GM10847 (cell line): Measurements from ENCODE around the gene MUCL1.

Experiments used
- POLR2A ChIP-seq: IDR thresholded peaks from 2 replicates; pipeline ENCODE4 v1.6.1; 2011; ENCODE audit not compliant: insufficient read length; ENCODE audit errors: extremely low read depth

MUCL1 gene, protein sequence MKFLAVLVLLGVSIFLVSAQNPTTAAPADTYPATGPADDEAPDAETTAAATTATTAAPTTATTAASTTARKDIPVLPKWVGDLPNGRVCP

DNA sequence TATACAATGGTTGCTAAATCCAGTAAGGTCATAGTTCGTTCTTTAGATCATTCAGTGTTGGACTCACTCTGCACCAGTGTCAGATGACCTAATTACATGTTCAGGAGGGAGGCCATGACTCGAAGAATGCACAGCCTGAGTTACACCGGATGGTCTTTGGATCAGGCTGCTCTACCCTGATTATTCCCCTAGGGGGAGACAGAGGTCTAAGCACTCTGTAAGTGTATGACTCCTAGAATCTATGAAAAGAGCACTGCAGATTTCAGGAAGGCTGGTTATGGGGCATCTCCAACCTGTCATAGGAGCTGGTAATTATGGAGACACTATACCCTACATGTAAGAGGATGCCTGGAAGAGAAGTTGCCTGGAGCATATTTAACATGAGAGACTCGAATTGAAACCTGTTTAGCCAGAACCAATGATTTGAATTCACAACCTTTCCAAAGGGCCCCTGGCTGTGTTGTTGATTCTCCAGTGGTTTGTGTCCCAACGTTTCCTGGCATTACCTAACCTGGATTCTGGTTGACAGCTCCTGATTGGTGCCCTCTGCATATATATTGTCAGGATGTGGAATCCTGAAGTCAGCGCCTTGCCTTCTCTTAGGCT, at the start of gene MUCL1:
MUCL1 (plus strand) TSS at position 584 of the 606 bp plus-strand sequence. CDS start 67 bp downstream, outside the sequence.
- TF ChIP-seq POLR2A: no peak

DNA sequence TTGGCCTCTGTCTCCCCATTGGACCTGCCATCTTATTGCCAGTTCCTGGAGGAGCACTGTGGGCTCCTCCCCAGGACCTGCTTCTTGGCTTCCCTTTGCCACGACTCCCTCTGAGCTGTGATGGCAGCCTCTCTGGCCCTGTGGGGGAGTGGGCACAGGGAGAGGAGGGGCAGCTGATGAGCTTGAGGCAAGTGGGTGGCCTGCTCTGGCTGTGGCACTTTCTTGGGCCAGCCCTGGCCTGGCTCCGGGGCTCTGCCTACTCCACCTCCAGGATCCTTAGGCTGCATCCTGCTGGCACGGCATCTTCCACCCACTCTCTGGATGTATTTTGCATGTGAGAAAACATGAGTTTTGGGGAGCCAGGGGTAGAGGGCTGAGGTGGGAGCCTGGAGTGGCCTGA, 32.6 kb upstream of the MUCL1 start:
- no peak for TF ChIP-seq POLR2A

DNA sequence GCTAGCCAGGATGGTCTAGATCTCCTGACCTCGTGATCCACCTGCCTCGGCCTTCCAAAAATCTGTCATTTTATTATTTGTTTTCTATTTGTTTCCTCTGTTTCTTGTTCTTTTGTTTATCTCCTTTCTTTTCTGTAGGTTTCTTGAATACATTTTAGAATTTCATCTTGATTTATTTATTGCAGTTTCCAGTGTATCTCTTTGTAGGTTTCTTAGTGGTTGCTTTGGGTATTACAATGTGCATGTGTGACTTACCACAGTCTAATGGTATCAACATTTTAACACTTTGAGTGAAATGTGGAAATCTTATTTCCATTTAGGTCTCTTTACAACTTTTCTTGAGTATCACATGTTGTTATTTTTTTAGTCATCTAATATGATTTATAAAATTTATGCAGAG, 29.9 kb upstream of the MUCL1 start:
- no peak for TF ChIP-seq POLR2A

DNA sequence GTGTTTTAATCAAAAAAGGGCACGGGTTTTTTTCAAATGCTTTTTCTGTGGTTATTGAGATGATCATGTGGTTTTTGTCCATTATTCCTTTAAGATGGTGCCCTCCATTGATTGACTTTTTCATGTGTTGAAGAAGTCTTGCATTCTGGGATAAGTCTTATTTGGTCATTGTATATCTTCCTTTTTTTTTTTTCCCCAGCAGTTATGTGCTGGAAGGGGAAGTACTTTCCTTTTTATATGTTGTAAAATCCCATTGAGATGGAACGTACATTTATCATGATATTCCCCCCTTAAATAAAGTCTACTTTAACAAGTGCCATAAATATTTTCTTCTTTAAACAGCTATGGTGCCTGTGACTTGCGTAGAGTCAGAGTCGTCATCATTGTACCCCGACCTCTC, 24.8 kb upstream of the MUCL1 start:
- no peak for TF ChIP-seq POLR2A

DNA sequence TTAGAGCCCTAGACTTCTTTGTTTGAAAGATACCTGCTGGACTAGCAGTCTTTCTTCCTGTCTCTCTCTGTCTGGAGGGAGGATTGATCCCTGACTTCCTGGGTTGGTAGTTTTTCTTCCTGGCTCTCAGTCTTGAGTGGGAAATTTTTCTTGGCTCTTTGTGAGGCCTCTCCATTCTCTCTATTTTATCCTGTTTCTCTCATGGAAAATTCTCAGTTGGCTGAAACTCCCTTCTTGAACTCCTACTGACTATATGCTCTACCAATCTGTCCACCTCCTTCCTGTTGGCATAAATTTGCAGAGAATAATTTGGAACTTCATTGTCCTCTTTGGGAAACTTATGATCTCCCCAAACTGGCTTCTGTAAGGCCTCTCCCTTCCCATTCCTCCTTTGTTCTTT, 24.1 kb upstream of the MUCL1 start:
- TF ChIP-seq POLR2A: no peak

DNA sequence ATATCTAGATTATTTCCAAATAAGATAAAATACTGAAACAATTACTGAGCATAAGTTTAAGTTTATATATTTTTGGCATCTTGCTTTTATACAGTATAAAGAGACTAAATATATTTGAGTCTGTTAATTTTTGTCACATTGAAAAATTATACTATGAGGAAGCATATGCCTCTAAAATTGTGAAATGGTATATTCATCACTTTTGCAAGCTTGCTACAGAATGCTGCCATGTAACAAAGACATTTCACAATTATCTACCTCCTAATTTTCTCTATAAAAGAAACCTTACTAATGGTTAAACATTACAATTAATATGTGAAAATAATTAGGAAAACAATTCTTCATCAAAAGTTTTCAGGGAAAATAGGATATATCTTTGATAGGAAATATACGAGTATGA, 22.7 kb upstream of the MUCL1 start:
- no peak for TF ChIP-seq POLR2A

DNA sequence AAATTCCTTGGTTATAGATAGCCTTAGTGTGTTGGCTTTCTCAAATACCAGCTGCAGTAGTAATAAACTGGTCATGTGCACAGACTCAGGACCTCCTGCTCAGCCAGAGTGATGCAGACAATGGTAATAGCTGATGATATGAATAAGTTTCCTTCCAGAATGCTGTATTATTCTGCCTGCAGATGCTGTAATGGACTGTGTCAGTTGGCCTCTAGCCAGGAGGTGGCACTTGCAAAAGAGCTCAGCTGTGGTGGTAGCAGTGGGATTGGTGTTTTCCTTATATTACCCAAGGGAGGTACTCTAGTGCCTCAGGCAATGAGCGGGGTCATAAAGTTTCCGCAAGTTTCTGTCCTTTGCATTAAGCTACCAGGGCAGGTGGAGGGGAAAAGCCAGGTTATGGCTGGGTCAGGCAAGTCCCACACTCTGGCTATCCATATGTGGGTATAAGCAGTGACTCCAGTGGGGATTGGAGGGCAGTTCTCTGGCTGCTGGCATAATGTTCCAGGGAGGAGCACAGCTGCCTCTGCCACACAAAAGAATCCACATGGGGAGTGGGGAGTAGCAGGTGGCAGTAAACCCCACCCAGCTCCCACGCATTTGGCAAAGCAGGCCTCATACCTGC, 14.0 kb upstream of the MUCL1 start:
- no peak for TF ChIP-seq POLR2A

DNA sequence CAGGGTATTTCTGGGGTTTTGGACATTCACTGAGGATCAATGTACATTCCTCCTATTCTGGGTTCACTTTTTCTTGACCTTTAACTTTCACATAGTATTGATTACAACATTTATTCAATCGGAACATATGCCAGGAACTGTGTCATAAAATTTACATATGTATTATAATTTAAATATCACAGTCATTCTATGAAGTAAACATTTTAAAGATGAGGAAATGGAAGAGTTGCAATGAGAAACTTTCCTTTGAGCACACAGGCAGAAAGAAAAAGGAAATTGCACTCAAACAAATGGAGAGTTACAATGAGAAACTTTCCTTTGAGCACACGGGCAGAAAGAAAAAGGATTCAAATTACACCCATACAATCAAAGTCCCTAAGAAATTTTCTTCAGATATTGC, 3.1 kb downstream of the MUCL1 start:
- no peak for TF ChIP-seq POLR2A

DNA sequence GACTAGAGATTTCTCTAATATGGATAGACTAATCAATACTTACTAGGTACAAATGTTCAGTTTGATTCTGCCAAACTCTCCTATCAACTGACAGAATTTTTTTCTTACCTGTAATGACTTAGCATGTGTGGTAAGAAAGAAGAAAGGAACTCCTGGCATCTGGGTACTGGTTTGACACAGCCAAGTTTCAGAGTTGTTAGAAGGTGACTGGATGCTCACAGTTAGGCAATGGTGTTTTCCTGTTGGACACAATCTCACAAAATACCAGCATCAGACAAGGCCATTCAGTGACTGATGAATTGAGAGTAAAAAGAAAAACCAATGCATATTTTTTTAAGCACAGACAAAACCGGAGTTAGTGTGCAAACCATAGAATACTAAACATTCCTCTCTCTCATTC, 4.2 kb downstream of the MUCL1 start:
- TF ChIP-seq POLR2A: no peak

DNA sequence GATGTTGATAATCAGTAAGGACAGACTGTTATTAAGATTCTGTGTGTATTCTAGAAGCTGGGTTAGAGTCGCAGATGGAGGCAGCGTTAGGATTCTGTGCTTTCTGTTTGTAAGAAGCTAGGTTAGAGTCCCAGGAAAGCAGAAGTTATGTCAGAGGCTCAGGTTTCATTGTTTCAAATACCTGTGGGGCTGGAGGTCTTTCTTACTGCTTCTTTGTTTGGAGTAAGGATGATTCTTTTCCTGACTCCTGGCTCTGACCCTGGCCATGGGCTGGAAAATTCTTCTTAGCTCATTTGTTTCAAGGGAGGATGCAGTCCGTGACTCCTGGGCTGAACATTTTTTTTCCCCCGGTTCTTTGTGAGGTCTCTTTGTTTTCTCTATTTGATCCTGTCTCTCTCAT, 5.2 kb downstream of the MUCL1 start:
- TF ChIP-seq POLR2A: no peak

DNA sequence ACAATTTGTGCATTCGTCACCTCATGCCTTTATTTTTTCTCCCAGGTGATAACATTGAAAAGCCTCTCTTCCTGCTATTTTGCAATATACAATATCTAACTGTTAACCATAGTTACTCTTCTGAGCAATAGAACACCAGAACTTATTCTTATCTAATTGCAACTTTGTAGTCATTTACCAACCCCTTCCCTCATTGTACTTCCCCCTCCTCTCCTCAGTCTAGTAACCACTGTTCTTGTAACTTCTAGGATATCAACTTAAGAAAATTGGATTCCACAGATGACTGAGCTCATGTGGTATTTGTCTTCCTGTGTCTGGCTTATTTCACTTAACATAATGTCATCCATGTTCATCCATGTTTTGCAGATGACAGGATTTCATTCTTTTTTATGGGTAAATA, 7.6 kb downstream of the MUCL1 start:
- TF ChIP-seq POLR2A: no peak

DNA sequence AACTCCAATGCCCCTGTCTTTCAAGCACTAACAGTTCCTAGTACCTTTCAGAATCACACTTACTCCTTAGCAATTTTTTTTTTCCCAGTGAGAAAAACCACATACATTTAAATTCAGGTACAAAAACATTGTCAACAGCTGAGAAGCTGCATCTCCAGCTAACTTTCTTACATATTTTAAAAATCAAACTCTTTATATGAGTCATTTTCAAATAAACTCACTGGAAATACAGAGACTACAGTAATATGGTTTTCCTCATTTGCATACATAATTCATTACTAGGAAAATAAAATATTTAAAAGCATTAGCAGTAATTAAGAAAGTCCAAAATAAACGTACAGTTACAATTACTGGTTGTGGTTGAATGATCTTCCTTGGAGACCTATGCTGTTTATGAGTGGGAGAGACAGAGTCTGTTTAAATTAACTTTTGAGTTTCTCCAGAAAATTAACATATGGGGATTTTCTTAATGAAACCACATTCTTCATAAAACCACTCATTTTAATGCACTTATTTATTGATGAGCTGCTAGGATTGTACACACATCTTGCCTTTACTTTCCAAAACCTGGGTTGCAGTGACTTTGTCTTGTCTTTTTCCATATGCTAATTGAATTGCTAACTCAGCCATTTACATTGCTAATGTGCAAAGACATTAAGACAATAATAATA, 9.8 kb downstream of the MUCL1 start:
- no peak for TF ChIP-seq POLR2A

DNA sequence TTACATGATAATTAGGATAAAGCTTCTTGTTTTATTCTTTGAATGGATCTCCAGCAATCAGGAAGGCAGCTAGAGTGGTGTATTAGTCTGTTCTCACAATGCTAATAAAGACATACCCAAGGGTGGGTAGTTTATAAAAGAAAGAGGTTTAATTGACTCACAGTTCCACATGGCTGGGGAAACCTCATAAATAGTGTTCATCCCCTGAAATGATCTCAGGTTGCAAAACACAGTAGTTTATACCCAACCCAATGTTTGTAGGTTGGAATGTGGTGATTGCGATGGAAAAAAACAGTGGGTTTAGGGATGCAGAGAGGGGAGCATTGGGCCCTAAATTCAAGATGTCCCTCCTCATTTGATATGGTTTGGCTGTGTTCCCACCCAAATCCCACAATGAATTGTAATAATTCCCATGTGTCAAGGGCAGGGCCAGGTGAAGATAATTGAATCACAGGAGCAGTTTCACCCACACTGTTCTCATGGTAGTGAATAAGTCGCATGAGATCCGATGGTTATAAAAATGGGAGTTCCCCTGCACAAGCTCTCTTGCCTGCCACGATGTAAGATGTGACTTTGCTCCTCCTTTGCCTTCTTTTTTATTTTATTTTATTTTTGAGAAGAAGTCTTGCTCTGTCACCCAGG, 11.5 kb downstream of the MUCL1 start:
- no peak for TF ChIP-seq POLR2A

DNA sequence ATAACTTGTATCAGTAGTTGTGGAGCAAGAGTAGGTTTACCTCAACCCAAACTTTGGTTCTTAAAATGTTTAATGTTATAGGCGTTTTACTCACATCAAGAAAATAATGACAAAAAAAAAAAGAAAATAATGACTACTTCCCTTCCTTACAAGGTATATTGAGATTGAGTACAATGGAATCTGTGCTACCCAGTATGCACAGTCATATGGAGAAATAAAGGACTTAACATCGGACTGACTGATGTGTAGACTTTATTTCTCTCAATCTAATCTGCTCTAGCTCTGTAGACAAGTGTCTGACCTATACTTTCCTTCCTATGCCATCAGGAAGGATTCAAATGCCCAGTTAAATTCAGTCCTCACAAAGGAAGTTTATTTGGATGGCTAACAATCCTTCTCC, 14.4 kb downstream of the MUCL1 start:
- TF ChIP-seq POLR2A: no peak

DNA sequence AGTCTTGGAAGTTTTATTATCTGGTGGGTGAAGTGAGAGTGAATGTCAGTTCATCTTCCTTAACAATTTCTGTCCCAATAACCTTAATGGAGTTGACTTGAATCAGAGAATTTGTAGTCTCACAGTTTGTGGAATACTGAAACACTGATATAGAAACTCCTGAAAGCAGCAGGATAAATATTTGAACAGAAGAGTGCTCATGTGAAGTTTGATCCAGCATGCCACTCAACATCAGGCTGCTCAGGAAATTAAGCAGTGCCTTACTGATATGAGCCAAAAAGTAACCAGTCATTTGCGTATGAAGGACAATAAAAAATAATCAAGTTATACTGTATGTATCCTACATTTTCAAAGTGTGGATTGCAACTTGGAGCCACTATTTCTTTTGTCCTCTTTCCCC, 15.7 kb downstream of the MUCL1 start:
- TF ChIP-seq POLR2A: no peak

DNA sequence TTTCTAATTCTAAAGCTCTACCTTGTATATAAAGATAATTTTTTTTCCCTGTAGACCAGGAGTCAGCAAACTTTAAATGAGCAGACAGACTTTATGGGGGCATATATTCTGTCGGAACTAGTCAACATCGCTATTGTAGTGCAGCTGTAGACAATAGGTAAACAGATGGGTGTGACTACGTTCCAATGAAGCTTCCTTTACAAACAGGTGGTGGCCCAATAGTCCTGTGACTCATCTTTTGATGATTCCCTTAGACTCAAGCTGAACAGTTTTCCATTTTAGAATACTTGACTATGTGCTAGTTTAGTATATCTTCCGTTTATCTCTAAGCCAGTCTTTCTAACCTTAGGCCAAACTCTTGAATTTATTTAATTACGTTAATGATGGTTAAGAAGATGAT, 16.3 kb downstream of the MUCL1 start:
- TF ChIP-seq POLR2A: no peak

DNA sequence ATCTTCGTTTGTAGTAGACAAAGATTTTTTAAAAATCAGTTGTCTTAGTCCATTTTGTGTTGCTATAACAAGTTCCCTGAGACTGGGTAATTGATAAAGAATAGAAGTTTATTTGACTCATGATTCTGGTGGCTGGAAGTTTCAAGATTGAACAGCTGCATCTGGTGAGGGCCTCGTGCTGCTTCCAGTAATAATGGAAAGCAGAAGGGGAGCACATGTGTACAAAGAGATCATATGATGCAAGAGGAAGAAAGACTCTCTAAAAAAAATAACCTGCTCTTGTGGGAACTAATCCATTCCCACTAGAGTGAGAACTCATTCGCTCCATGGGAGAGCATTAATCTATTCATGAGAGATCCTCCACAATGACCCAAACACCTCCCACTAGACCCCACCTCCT, 24.8 kb downstream of the MUCL1 start:
- TF ChIP-seq POLR2A: no peak

DNA sequence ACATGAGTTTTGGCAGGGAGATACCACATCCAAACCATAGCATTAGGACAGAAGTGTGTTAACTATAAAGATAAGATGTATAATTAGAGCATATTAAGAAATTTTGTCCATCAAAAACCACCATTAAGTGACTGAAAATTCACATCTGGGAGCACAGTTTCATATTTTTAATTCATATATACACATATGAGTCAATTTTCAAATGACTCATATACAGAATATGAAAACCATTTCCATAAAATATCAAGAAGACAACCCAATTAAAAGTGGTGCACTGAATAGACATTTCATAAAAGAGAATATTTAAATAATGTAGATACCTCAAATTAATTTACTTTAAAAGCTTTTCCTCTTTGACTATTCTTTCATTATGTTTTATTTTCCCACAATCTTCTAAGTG, 25.3 kb downstream of the MUCL1 start:
- no peak for TF ChIP-seq POLR2A
